K562 (cell line): ENCODE data around the gene SNAI1. TPM values are rescaled to one million over a fixed set of nuclear protein-coding genes. Genes with fewer than 3 reads are reported as not detected.

Experiments
- ARID1B ChIP-seq: fragments of 450-650 bp; IDR thresholded peaks from 2 replicates; pipeline ENCODE4 v1.6.1; 2016; ENCODE audit warnings: antibody characterized with exemption, mild to moderate bottlenecking, inconsistent platforms
- CREB3 ChIP-seq: fragments of 450-650 bp; conservative IDR thresholded peaks from 2 replicates; pipeline ENCODE4 v1.6.1; 2016; ENCODE audit warnings: missing genetic modification characterization, low read depth, mild to moderate bottlenecking, missing compliant biosample characterization, moderate library complexity
- DEAF1 ChIP-seq: fragments of 450-650 bp; formaldehyde crosslinking; IDR thresholded peaks from 2 replicates; pipeline ENCODE4 v1.4.0; 2020; ENCODE audit warnings: mild to moderate bottlenecking, moderate library complexity
- E2F3 ChIP-seq: fragments of 250-450 bp; sonication (Bioruptor Pico); IDR thresholded peaks from 2 replicates; pipeline ENCODE4 v1.4.0; 2020; ENCODE audit warnings: mild to moderate bottlenecking
- ESRRA ChIP-seq: fragments of 450-650 bp; IDR thresholded peaks from 2 replicates; pipeline ENCODE4 v1.6.1; 2014; ENCODE audit warnings: low read depth, mild to moderate bottlenecking, moderate library complexity, borderline replicate concordance
- PHF20 ChIP-seq: fragments of 450-650 bp; IDR thresholded peaks from 2 replicates; pipeline ENCODE4 v1.6.1; 2018; ENCODE audit not compliant: partially characterized antibody
- REST ChIP-seq, 2 experiments: fragments of 450-650 bp; formaldehyde crosslinking in 1 of 2; IDR thresholded peaks; 2 replicates each; pipeline versions ENCODE4 v1.4.0 to v1.6.1; 2014 to 2020; ENCODE audit warnings: mild to moderate bottlenecking in 2 of 2, borderline replicate concordance in 1 of 2, low read depth in 1 of 2
- TBL1XR1 ChIP-seq, 2 experiments: IDR thresholded peaks; 2 replicates each; pipeline ENCODE4 v1.6.1; 2012; ENCODE audit warnings: improper control_type of control experiment in 2 of 2, low read length in 2 of 2, mild to moderate bottlenecking in 1 of 2
- TEAD2 ChIP-seq: fragments of 450-650 bp; IDR thresholded peaks from 2 replicates; pipeline ENCODE4 v1.6.1; 2016; ENCODE audit warnings: missing genetic modification characterization, control low read depth, missing compliant biosample characterization
- TGIF2 ChIP-seq: sonication (generic); formaldehyde crosslinking; IDR thresholded peaks from 2 replicates; pipeline ENCODE4 v1.8.1; 2022; ENCODE audit warnings: mild to moderate bottlenecking, missing genetic modification reagents, moderate library complexity
- ZNF41 ChIP-seq: fragments of 250-450 bp; sonication (Bioruptor Pico); conservative IDR thresholded peaks from 2 replicates; pipeline ENCODE4 v1.4.0; 2020; ENCODE audit warnings: mild to moderate bottlenecking
- ZNF589 ChIP-seq: fragments of 200-800 bp; sonication (Bioruptor generic); IDR thresholded peaks from 2 replicates; pipeline ENCODE4 v1.6.1; 2016; ENCODE audit warnings: low read depth, missing genetic modification characterization, missing compliant biosample characterization
- ZSCAN32 ChIP-seq: fragments of 450-650 bp; formaldehyde crosslinking; IDR thresholded peaks from 2 replicates; pipeline ENCODE4 v1.4.0; 2020; ENCODE audit warnings: mild to moderate bottlenecking, moderate library complexity
- polyA plus RNA-seq, 8 experiments: library from polyadenylated mRNA; depleted of rRNA in 4 of 8; stranded (reverse) in 5 of 8; unstranded in 3 of 8; fragments of >200 nt; fragmentation: Nextera tagmentation in 2 of 8; fragmentation: Illumina TruSeq in 1 of 8; extraction: Ambion mirVana in 2 of 8; extraction: Trizol in 1 of 8; gene quantifications; 2 replicates each; pipeline versions ENCODE4 v1.2.1 to v1.2.3, GENCODE V29; 2011 to 2014; ENCODE audit warnings: inconsistent platforms in 1 of 8, missing spikeins in 1 of 8
- total RNA-seq, 7 experiments: library from RNA; depleted of rRNA in 6 of 7; stranded (reverse); fragments of >200 nt in 6 of 7; fragmentation: Illumina TruSeq in 2 of 7; extraction: Trizol in 2 of 7; gene quantifications; 2 replicates each; pipeline versions ENCODE4 v1.2.1 to v1.2.3, GENCODE V29; 2011 to 2021; ENCODE audit warnings: low replicate concordance in 1 of 7
- TF ChIP-seq, protein P1 (sequence below): conservative IDR thresholded peaks from 2 replicates; pipeline ENCODE4 v1.6.1; 2011; ENCODE audit warnings: low read depth, mild to moderate bottlenecking, low read length; ENCODE audit not compliant: control insufficient read depth

SNAI1 gene
- total and polyA plus RNA-seq, 9 of the 15 experiments (the other 6 are each of a cell fraction or from before 2014, with no cell fraction given): 0.32 to 11.6 (median 2.0) TPM

GRCh38 chr20:49979030-49979832, 3.5 kb upstream of the SNAI1 start (continued):
- peak; percentile 96 for TF ChIP-seq REST (IDR thresholded peaks at IDR 0.05; ENCODE audit: borderline replicate concordance)
- no peak for TF ChIP-seq REST (CRISPR knock-in tag; IDR thresholded peaks at IDR 0.05; ENCODE audit: low read depth)
- TF ChIP-seq TGIF2 (CRISPR knock-in tag): peak; percentile 66; the same call in 1 of the 2 replicates
- TF ChIP-seq TEAD2 (tag): no peak
- TF ChIP-seq TBL1XR1 (IDR thresholded peaks at IDR 0.05; ENCODE audit: low read length in 2 of 2): no peak
- peak; percentile 52 for TF ChIP-seq ESRRA
- 0 out of 2 replicates have a peak, but pooled peaks have one; percentile 16 for TF ChIP-seq ZNF41 (CRISPR knock-in tag)
- no peak for TF ChIP-seq CREB3 (tag)
- TF ChIP-seq, protein P1, sequence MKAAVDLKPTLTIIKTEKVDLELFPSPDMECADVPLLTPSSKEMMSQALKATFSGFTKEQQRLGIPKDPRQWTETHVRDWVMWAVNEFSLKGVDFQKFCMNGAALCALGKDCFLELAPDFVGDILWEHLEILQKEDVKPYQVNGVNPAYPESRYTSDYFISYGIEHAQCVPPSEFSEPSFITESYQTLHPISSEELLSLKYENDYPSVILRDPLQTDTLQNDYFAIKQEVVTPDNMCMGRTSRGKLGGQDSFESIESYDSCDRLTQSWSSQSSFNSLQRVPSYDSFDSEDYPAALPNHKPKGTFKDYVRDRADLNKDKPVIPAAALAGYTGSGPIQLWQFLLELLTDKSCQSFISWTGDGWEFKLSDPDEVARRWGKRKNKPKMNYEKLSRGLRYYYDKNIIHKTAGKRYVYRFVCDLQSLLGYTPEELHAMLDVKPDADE: peak; percentile 76; the same call in 1 of the 2 replicates
- TF ChIP-seq ARID1B: peak; percentile 31
- peak; percentile 48 for TF ChIP-seq PHF20
- TF ChIP-seq ZSCAN32 (CRISPR knock-in tag): no peak
- TF ChIP-seq DEAF1: peak; percentile 97
- 0 out of 2 replicates have a peak, but pooled peaks have one; percentile 58 for TF ChIP-seq E2F3 (CRISPR knock-in tag)
- 0 out of 2 replicates have a peak, but pooled peaks have one; percentile 43 for TF ChIP-seq ZNF589 (CRISPR knock-in tag)
